ENCODE results near the gene IFT20. TPM values are rescaled to one million over a fixed set of nuclear protein-coding genes. Genes with fewer than 3 reads are reported as not detected.

The IFT20 gene
- total and polyA plus RNA-seq, 3 donors from 2014 or later = 79.8 to 104 (median 94.8) TPM

DNA sequence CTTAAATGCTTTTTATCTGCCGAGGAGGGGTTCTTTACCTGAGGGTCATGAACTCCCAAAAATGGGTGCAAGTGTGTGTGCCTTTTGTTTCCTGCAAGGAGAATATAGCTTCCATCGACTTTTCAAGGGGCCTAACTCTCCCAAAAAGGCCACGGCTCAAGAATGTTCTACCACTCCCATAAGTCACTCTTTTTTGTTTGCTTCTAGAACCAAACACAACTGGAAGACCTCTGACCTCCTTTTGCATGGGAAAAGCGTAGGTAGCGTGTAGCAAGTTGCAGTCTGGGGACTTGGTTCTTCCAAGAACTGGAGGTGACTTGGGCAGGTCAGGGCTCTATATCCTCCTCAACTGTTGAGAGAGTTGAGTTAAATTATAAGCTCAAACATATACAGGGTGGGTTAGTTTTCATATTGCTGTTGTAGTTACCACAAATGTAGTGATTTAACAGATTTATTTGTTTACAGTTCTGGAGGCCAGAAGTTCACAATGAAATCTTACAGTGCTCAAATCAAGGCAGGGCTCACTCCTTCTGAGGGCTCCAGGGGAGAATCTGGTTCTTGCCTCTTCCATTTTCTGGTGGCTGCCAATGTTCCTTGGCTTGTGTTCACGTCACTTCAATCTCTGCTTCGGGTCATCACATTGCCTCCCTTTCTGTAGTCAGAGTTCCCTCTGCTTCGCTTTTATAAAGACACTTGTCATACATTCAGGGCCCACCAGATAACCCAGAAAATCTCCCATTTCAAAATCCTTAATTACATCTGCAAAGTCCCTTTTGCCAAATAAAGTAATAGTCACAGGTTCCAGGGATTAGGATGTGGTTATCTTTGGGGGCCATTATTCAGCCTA, 14.8 kb downstream of the IFT20 start:
- Histone ChIP-seq H3K4me3 (peak overlapping the region; percentile 76), H3K4me1 (peaks cover 29% of the 10 kb centered on the region), H3K36me3 (ENCODE audit: low read depth, missing control alignments) (no peaks in the 10 kb centered on the region), H3K27ac (peak overlapping the region; percentile 70 to 92), H3K27me3 (no peaks in the 10 kb centered on the region), H3K9me3 (no peaks in the 10 kb centered on the region)
- 43 to 47% methylated on average over 8 of the region's 8 CpGs for WGBS, 2 donors
- no peak for TF ChIP-seq POLR2A (IDR thresholded peaks at IDR 0.05)
- TF ChIP-seq, protein P1, sequence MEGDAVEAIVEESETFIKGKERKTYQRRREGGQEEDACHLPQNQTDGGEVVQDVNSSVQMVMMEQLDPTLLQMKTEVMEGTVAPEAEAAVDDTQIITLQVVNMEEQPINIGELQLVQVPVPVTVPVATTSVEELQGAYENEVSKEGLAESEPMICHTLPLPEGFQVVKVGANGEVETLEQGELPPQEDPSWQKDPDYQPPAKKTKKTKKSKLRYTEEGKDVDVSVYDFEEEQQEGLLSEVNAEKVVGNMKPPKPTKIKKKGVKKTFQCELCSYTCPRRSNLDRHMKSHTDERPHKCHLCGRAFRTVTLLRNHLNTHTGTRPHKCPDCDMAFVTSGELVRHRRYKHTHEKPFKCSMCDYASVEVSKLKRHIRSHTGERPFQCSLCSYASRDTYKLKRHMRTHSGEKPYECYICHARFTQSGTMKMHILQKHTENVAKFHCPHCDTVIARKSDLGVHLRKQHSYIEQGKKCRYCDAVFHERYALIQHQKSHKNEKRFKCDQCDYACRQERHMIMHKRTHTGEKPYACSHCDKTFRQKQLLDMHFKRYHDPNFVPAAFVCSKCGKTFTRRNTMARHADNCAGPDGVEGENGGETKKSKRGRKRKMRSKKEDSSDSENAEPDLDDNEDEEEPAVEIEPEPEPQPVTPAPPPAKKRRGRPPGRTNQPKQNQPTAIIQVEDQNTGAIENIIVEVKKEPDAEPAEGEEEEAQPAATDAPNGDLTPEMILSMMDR (IDR thresholded peaks at IDR 0.05) = no peak
- DNase-seq = peak; percentile 11
- intact Hi-C loops (cut with DNase I; ENCODE audit: low total_unique reads) = no loop called here

DNA sequence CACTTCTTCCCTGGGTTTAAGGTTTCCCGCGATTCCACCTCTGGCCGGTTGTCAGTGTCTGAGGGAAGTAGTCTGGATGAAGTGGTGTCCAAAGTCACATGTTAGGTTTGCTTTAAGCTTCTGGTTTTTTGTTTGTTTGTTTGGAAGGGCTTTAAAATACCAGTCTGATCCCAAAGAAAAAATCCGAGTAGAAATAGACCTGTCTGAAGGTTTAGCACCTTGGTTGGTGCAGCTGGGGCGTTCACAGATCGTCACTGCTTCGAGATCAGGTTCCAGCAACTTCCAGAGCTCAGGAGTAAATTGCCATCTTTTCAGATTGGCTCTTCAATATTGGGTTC, 15.7 kb downstream of the IFT20 start:
- TF ChIP-seq, protein P1 (IDR thresholded peaks at IDR 0.05) = no peak
- TF ChIP-seq POLR2A (IDR thresholded peaks at IDR 0.05) = no peak
- intact Hi-C loops (cut with DNase I; ENCODE audit: low total_unique reads) = no loop called here
- 0 to 2% methylated on average over 7 of the region's 7 CpGs for WGBS, 2 donors
- DNase-seq = peak; percentile 21
- H3K4me1 ChIP-seq = peaks cover 29% of the 10 kb centered on the region
- H3K36me3 ChIP-seq (ENCODE audit: low read depth, missing control alignments) = no peaks in the 10 kb centered on the region
- H3K9me3 ChIP-seq = no peaks in the 10 kb centered on the region
- no peaks in the 10 kb centered on the region for H3K27me3 ChIP-seq
- H3K27ac ChIP-seq = peak overlapping the region; percentile 70 to 92
- peak overlapping the region; percentile 76 for H3K4me3 ChIP-seq

DNA sequence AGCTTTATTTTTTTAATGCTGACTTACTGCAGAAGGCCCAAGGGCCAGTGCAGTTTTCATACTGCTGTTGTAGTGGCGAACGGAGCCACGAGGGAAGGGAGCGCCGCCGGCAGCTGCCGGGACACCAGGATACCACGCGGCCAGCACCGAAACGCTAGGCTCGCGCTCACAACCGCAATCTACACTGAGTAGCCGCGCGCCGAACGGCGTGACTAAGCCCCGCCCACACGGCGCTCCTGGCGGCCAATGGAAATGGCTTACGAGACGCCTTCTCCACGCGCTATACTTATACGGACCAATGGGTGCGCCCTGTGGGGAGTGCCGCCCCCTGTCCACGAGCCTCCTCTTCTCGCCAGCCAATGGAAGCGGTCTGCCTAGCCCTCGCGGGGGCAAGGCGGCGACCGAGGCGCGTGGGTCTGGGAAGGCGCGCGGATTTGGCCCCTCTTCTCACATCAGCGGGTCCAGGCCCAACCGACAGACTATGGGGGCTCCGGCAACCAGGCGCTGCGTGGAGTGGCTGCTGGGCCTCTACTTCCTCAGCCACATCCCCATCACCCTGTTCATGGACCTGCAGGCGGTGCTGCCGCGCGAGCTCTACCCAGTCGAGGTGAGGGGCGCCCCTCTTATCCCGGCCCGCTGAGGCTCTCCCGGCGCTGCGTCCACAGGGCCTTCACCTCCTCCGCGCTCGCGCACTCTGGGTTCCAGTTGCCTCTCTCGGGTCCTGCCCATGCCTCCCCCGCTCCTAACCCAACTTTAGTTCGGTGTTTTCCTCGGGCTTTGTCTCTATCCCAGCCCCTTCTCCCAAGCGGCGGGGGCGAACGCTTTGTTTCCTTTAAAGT, 16.3 kb downstream of the IFT20 start, which contains the start of gene TMEM97:
TMEM97 (plus strand) TSS at position 442 of the 839 bp plus-strand sequence; CDS start at position 482, 40 bp downstream.
- Histone ChIP-seq H3K4me3 (peak within 1 kb of the TSS; percentile 76), H3K27me3 (no peaks in the 10 kb centered on the region), H3K4me1 (peaks cover 29% of the 10 kb centered on the region), H3K9me3 (no peaks in the 10 kb centered on the region), H3K27ac (peak within 1 kb of the TSS; percentile 71 to 92), H3K36me3 (ENCODE audit: low read depth, missing control alignments) (no peaks in the 10 kb centered on the region)
- peak; percentile 99 for DNase-seq
- intact Hi-C loops (cut with DNase I; ENCODE audit: low total_unique reads) = no loop called here
- WGBS, 2 donors = 0 to 1% methylated on average over 14 to 63 of the region's 72 CpGs
- peak; percentile 21 for TF ChIP-seq POLR2A (IDR thresholded peaks at IDR 0.05)
- TF ChIP-seq, protein P1 (IDR thresholded peaks at IDR 0.05) = peak in 1 of 3 experiments; percentile 36

DNA sequence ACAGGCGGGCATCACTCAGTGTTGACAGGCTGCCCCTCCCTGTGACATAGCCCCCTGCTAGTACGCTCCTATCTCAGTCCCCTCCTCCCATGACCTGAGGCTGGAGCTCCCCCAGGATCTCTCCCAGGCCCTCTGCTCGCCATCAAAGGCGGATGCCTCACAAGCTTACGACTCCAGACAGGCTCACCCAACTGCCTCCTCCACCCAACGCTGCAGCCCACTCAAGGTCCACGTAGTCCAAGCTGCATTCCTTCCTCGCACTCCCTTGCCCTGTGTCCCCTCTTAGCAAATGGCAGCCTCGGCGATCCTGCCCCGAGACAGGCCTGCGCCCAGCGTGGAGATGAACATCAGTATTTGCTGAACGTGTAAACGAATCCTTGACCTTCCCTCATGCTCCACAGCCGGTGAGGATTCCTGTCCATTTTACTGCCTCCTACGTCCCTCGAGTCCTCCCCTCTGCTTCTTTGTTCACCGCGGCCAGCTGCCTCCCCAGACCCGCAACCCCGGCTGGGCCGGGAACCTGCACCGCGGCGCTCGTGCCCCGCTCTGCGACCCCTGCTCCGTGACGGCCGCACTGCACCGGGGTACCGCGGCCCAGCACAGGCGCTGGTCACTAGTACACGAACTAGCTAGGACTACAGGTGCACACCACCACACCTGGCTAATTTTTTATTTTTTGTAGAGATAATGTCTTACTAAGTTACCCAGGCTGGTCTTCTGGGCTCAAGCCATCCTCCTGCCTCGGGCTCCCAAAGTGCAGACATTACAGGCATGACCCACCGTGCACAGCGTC, 17.1 kb downstream of the IFT20 start:
- Histone ChIP-seq H3K9me3 (no peaks in the 10 kb centered on the region), H3K4me3 (peak overlapping the region; percentile 76), H3K27ac (peak overlapping the region; percentile 71 to 92), H3K4me1 (peaks cover 29% of the 10 kb centered on the region), H3K27me3 (no peaks in the 10 kb centered on the region), H3K36me3 (ENCODE audit: low read depth, missing control alignments) (no peaks in the 10 kb centered on the region)
- TF ChIP-seq, protein P1 (IDR thresholded peaks at IDR 0.05) = no peak
- TF ChIP-seq POLR2A (IDR thresholded peaks at IDR 0.05) = no peak
- intact Hi-C loops (cut with DNase I; ENCODE audit: low total_unique reads) = no loop called here
- WGBS, 2 donors = 12 to 13% methylated on average over 26 to 40 of the region's 40 CpGs
- DNase-seq = no peak
